SU-DHL-6 (cell line): ENCODE measurements around the gene FES.

Experiments
- H2AFZ ChIP-seq: fragments of 200-600 bp; sonication (generic); 2 replicates; pipeline ENCODE4 v1.6.1; 2014; ENCODE audit warnings: low read depth, mild to moderate bottlenecking, moderate library complexity, mixed read lengths, antibody characterized with exemption, low read length; ENCODE audit not compliant: severe bottlenecking
- H3F3A ChIP-seq: fragments of 200-600 bp; shearing (Covaris generic); 2 replicates; pipeline ENCODE4 v1.6.0; 2016; ENCODE audit warnings: antibody characterized with exemption, mild to moderate bottlenecking; ENCODE audit not compliant: insufficient read depth
- H3K27ac ChIP-seq: fragments of 200-600 bp; sonication (generic); 2 replicates; pipeline ENCODE4 v1.5.1; 2016; ENCODE audit warnings: low read depth, mild to moderate bottlenecking, low read length, moderate library complexity, mixed read lengths
- H3K27me3 ChIP-seq: fragments of 200-600 bp; sonication (generic), shearing (Covaris generic); 2 replicates; pipeline ENCODE4 v1.6.0; 2014; ENCODE audit warnings: mild to moderate bottlenecking, low read length
- H3K36me3 ChIP-seq: fragments of 200-600 bp; sonication (generic); 2 replicates; pipeline ENCODE4 v1.6.1; 2014; ENCODE audit warnings: mild to moderate bottlenecking, low read length, mixed read lengths
- H3K4me2 ChIP-seq: fragments of 300-600, 200-600 bp; shearing (Covaris generic), sonication (generic); 2 replicates; pipeline ENCODE4 v1.6.0; 2014; ENCODE audit warnings: low read length, low read depth, mild to moderate bottlenecking; ENCODE audit not compliant: poor library complexity, severe bottlenecking
- H3K4me3 ChIP-seq: fragments of 200-600 bp; sonication (generic); 2 replicates; pipeline ENCODE4 v1.5.1; 2014; ENCODE audit warnings: antibody characterized with exemption, low read length, mild to moderate bottlenecking, mixed read lengths; ENCODE audit not compliant: insufficient read depth, poor library complexity, severe bottlenecking
- H3K79me2 ChIP-seq: fragments of 200-600 bp; sonication (generic); 2 replicates; pipeline ENCODE4 v1.6.1; 2014; ENCODE audit warnings: mild to moderate bottlenecking, low read length, moderate library complexity; ENCODE audit not compliant: insufficient read depth
- H3K9ac ChIP-seq: fragments of 200-600 bp; sonication (generic); 2 replicates; pipeline ENCODE4 v1.7.0; 2014; ENCODE audit warnings: mild to moderate bottlenecking, low read length
- H3K9me2 ChIP-seq: fragments of 200-600 bp; sonication (generic); replicated peaks from 2 replicates; pipeline ENCODE4 v1.6.1; 2014; ENCODE audit warnings: low read length; ENCODE audit not compliant: insufficient read depth
- H3K9me3 ChIP-seq: fragments of 200-600 bp; sonication (generic); 2 replicates; pipeline ENCODE4 v1.6.1; 2014; ENCODE audit warnings: low read length, mixed read lengths; ENCODE audit not compliant: insufficient read depth
- H4K20me1 ChIP-seq: fragments of 200-600 bp; sonication (generic); 2 replicates; pipeline ENCODE4 v1.6.1; 2014; ENCODE audit warnings: low read depth, mild to moderate bottlenecking, antibody characterized with exemption, low read length, moderate library complexity, mixed read lengths
- EZH2phosphoT487 ChIP-seq: fragments of 200-600 bp; sonication (generic), shearing (Covaris generic); conservative IDR thresholded peaks from 2 replicates; pipeline ENCODE4 v1.6.1; 2018; ENCODE audit warnings: mild to moderate bottlenecking, antibody characterized with exemption, low read length, moderate library complexity, mixed read lengths
- TF ChIP-seq, protein P1 (sequence below): fragments of 200-600 bp; sonication (generic); IDR thresholded peaks from one replicate; pipeline ENCODE4 v1.5.1; 2017; ENCODE audit warnings: antibody characterized with exemption, mild to moderate bottlenecking, low read length, moderate library complexity; ENCODE audit not compliant: insufficient read depth, poor library complexity, severe bottlenecking

Gene FES

DNA sequence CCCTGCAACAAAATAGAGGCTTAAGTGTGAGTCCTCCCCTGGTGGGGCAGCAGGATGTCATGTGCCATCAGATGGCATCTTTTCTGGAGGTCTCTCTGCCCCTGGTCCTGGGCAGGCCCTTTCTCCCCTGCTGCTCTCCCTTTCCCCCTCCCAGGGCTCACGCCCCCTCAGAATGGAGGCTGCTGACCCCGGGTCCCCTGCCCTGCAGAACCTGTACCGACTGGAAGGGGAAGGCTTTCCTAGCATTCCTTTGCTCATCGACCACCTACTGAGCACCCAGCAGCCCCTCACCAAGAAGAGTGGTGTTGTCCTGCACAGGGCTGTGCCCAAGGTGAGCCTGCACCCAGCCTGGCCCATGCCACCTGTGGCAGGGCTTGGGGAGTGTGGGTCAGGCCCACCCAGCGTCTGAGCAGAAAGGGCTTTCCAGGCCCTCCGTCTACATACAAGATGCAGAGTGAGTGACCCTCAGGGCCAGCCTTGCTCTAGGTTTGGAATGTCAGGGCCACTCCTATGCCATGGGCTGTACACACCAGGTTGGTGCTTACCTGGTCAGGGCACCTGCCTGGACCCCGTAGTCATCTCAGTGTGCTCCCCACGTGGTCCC lies 7.1 kb downstream of the FES start:
- no peaks in the 10 kb centered on the region for H3K27me3 ChIP-seq
- no peak overlapping the region for H3K9ac ChIP-seq
- no peaks in the 10 kb centered on the region for H4K20me1 ChIP-seq
- no peak for TF ChIP-seq EZH2phosphoT487
- TF ChIP-seq, protein P1, sequence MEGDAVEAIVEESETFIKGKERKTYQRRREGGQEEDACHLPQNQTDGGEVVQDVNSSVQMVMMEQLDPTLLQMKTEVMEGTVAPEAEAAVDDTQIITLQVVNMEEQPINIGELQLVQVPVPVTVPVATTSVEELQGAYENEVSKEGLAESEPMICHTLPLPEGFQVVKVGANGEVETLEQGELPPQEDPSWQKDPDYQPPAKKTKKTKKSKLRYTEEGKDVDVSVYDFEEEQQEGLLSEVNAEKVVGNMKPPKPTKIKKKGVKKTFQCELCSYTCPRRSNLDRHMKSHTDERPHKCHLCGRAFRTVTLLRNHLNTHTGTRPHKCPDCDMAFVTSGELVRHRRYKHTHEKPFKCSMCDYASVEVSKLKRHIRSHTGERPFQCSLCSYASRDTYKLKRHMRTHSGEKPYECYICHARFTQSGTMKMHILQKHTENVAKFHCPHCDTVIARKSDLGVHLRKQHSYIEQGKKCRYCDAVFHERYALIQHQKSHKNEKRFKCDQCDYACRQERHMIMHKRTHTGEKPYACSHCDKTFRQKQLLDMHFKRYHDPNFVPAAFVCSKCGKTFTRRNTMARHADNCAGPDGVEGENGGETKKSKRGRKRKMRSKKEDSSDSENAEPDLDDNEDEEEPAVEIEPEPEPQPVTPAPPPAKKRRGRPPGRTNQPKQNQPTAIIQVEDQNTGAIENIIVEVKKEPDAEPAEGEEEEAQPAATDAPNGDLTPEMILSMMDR = no peak
- H3K27ac ChIP-seq = no peak overlapping the region
- no peaks in the 10 kb centered on the region for H3F3A ChIP-seq
- no peak overlapping the region for H3K4me3 ChIP-seq
- H2AFZ ChIP-seq = no peak overlapping the region
- no peaks in the 10 kb centered on the region for H3K36me3 ChIP-seq
- no peaks in the 10 kb centered on the region for H3K9me3 ChIP-seq
- no peak overlapping the region for H3K4me2 ChIP-seq
- no peaks in the 10 kb centered on the region for H3K79me2 ChIP-seq
- H3K9me2 ChIP-seq = no peaks in the 10 kb centered on the region

DNA sequence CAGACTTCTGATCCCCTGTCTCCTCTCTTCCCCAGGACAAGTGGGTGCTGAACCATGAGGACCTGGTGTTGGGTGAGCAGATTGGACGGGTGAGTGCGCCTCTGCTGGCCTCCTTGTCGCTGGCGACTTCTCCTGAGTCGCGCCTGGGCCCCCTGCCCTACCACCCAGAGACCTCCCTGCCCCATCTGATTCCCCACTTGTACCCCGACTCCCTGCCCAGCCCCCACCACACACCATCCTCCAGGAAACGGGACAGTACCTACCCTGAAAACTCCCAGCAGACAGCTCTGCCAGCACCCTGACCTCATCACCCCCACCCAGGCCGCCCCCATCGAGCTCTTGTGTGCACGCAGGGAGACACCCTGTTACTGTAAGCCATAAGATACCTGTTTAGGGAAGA lies 7.7 kb downstream of the FES start:
- H2AFZ ChIP-seq = no peak overlapping the region
- no peak overlapping the region for H3K9ac ChIP-seq
- H3F3A ChIP-seq = no peaks in the 10 kb centered on the region
- TF ChIP-seq, protein P1 = no peak
- no peak for TF ChIP-seq EZH2phosphoT487
- H3K4me3 ChIP-seq = no peak overlapping the region
- no peaks in the 10 kb centered on the region for H4K20me1 ChIP-seq
- H3K79me2 ChIP-seq = no peaks in the 10 kb centered on the region
- H3K9me2 ChIP-seq = no peaks in the 10 kb centered on the region
- no peaks in the 10 kb centered on the region for H3K27me3 ChIP-seq
- H3K36me3 ChIP-seq = no peaks in the 10 kb centered on the region
- H3K4me2 ChIP-seq = no peak overlapping the region
- no peak overlapping the region for H3K27ac ChIP-seq
- no peaks in the 10 kb centered on the region for H3K9me3 ChIP-seq

DNA sequence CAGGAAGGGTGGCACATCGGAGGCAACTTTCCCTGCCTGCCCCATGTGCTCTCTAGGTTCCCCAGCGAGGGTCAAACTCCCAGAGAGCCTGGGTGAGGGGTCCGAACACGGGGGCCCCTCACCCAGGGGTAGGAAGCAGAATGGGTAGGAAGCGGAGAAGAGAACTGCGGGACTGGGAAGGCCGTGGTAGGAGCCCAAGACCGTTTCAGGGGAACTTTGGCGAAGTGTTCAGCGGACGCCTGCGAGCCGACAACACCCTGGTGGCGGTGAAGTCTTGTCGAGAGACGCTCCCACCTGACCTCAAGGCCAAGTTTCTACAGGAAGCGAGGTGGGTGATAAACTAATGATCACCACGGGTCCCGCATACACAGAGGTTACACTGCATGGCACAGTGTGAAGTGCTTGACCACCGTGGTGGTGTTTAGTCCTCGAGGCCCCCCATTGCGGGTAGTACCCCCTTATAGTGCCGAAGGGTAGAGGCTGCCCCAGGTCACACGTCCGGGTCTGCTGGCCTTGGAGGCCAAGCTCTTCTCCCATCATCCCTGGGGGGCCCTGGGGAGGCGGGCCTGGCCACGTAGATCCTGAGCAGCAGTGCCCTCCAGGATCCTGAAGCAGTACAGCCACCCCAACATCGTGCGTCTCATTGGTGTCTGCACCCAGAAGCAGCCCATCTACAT lies 8.3 kb downstream of the FES start:
- TF ChIP-seq, protein P1 = no peak
- no peak for TF ChIP-seq EZH2phosphoT487

More for the DNA sequence above, 8.3 kb downstream of the FES start:
- H3K4me3 ChIP-seq = no peak overlapping the region
- no peaks in the 10 kb centered on the region for H3K36me3 ChIP-seq
- H3K27ac ChIP-seq = no peak overlapping the region
- no peak overlapping the region for H2AFZ ChIP-seq
- no peaks in the 10 kb centered on the region for H3K79me2 ChIP-seq
- H3K27me3 ChIP-seq = 0 out of 2 replicates have a peak, but pooled peaks cover 1% of the 10 kb centered on the region
- H4K20me1 ChIP-seq = no peaks in the 10 kb centered on the region
- no peak overlapping the region for H3K4me2 ChIP-seq
- H3K9me2 ChIP-seq = no peaks in the 10 kb centered on the region
- H3F3A ChIP-seq = no peaks in the 10 kb centered on the region
- no peak overlapping the region for H3K9ac ChIP-seq
- no peaks in the 10 kb centered on the region for H3K9me3 ChIP-seq
